Neural cell (in vitro differentiated cells): ENCODE results near the gene PTPRD.

Experiments used
- CTCF ChIP-seq: fragments of 450-650 bp; IDR thresholded peaks from 2 replicates; pipeline ENCODE4 v1.5.1; 2014; ENCODE audit warnings: antibody characterized with exemption, mild to moderate bottlenecking, moderate library complexity; ENCODE audit not compliant: poor library complexity, severe bottlenecking
- EP300 ChIP-seq: fragments of 450-650 bp; conservative IDR thresholded peaks from 2 replicates; pipeline ENCODE4 v1.6.1; 2014; ENCODE audit warnings: antibody characterized with exemption, mild to moderate bottlenecking, moderate library complexity; ENCODE audit not compliant: poor library complexity, severe bottlenecking
- EZH2 ChIP-seq: fragments of 200-600, 300-800 bp; shearing (Covaris generic), sonication (generic); IDR thresholded peaks from 2 replicates; pipeline ENCODE4 v1.6.1; 2014; ENCODE audit warnings: antibody characterized with exemption, low read length, borderline replicate concordance, mild to moderate bottlenecking; ENCODE audit not compliant: insufficient read depth, poor library complexity, severe bottlenecking
- RAD21 ChIP-seq: fragments of 450-650 bp; conservative IDR thresholded peaks from 2 replicates; pipeline ENCODE4 v1.6.1; 2014; ENCODE audit warnings: antibody characterized with exemption, mild to moderate bottlenecking, moderate library complexity
- REST ChIP-seq: IDR thresholded peaks from 2 replicates; pipeline ENCODE4 v1.6.1; 2012; ENCODE audit warnings: borderline replicate concordance
- TAF1 ChIP-seq: IDR thresholded peaks from 2 replicates; pipeline ENCODE4 v1.6.1; 2012; ENCODE audit warnings: low read depth

GRCh38 chr9:8706531-8706930 is 1906.3 kb downstream of the PTPRD start:
- TF ChIP-seq CTCF, result no peak
- TF ChIP-seq EZH2, result no peak
- no peak for TF ChIP-seq EP300
- no peak for TF ChIP-seq REST
- TF ChIP-seq TAF1, result no peak
- TF ChIP-seq RAD21, result no peak
